Astrocyte (in vitro differentiated cells and primary cell): ENCODE results near the gene TSSK6. TPM values are rescaled to one million over a fixed set of nuclear protein-coding genes. Genes with fewer than 3 reads are reported as not detected.

Experiments
- DNase-seq: peaks from one replicate; pipeline ENCODE4 v3.0.0-alpha.2; 2010; ENCODE audit warnings: low read depth
- FAIRE-seq: peaks from 2 replicates; lab custom pipeline; 2011; peaks lifted over from hg19 to GRCh38; lab: Jason Lieb, UNC
- H2AFZ ChIP-seq: 2 replicates; pipeline ENCODE4 v1.6.0; 2012; ENCODE audit warnings: low read depth, low read length, inconsistent platforms
- H3K27ac ChIP-seq: 2 replicates; pipeline ENCODE4 v1.5.1; 2011; ENCODE audit warnings: low read depth, low read length, inconsistent platforms
- H3K27me3 ChIP-seq: 2 replicates; pipeline ENCODE4 v1.6.0; 2011; ENCODE audit warnings: low read length, inconsistent platforms; ENCODE audit not compliant: insufficient read depth
- H3K36me3 ChIP-seq: 2 replicates; pipeline ENCODE4 v1.5.1; 2011; ENCODE audit warnings: low read length, inconsistent platforms; ENCODE audit not compliant: insufficient read depth
- H3K4me1 ChIP-seq: 2 replicates; pipeline ENCODE4 v1.5.1; 2011; ENCODE audit warnings: low read length, inconsistent platforms; ENCODE audit not compliant: insufficient read depth
- H3K4me2 ChIP-seq: 2 replicates; pipeline ENCODE4 v1.6.0; 2012; ENCODE audit warnings: low read length, inconsistent platforms
- H3K4me3 ChIP-seq: 2 replicates; pipeline ENCODE4 v1.5.1; 2011; ENCODE audit warnings: low read depth, mild to moderate bottlenecking, low read length, inconsistent platforms; ENCODE audit not compliant: insufficient read depth
- H3K79me2 ChIP-seq: 2 replicates; pipeline ENCODE4 v1.6.0; 2012; ENCODE audit warnings: mild to moderate bottlenecking, low read length, inconsistent platforms; ENCODE audit not compliant: insufficient read depth
- H3K9ac ChIP-seq: 2 replicates; pipeline ENCODE4 v1.6.0; 2012; ENCODE audit warnings: mild to moderate bottlenecking, low read length, inconsistent platforms
- H3K9me3 ChIP-seq: 2 replicates; pipeline ENCODE4 v1.5.1; 2012; ENCODE audit warnings: low read depth, mild to moderate bottlenecking, low read length, inconsistent platforms; ENCODE audit not compliant: insufficient read depth
- H4K20me1 ChIP-seq: 2 replicates; pipeline ENCODE4 v1.6.0; 2012; ENCODE audit warnings: low read length, inconsistent platforms; ENCODE audit not compliant: insufficient read depth
- H3K27ac Mint-ChIP-seq: one replicate; pipeline ENCODE4 v1.8.0; 2021; ENCODE audit warnings: mild to moderate bottlenecking, mixed read lengths; ENCODE audit not compliant: unreplicated experiment
- H3K27me3 Mint-ChIP-seq: one replicate; pipeline ENCODE4 v1.8.0; 2021; ENCODE audit warnings: low read depth, mixed read lengths; ENCODE audit not compliant: unreplicated experiment
- H3K36me3 Mint-ChIP-seq: one replicate; pipeline ENCODE4 v1.8.0; 2021; ENCODE audit warnings: low read depth, mixed read lengths; ENCODE audit not compliant: unreplicated experiment
- H3K4me1 Mint-ChIP-seq: one replicate; pipeline ENCODE4 v1.8.0; 2021; ENCODE audit warnings: low read depth, mixed read lengths; ENCODE audit not compliant: unreplicated experiment
- H3K4me3 Mint-ChIP-seq: one replicate; pipeline ENCODE4 v1.8.0; 2021; ENCODE audit warnings: mild to moderate bottlenecking, moderate library complexity, mixed read lengths; ENCODE audit not compliant: unreplicated experiment
- H3K9me3 Mint-ChIP-seq: one replicate; pipeline ENCODE4 v1.8.0; 2021; ENCODE audit warnings: mild to moderate bottlenecking, mixed read lengths; ENCODE audit not compliant: unreplicated experiment
- CTCF ChIP-seq: IDR thresholded peaks from 2 replicates; pipeline ENCODE4 v1.5.1; 2011; ENCODE audit warnings: low read depth, mild to moderate bottlenecking, inconsistent platforms, low read length, moderate library complexity; ENCODE audit not compliant: insufficient read depth
- EZH2 ChIP-seq: IDR thresholded peaks from 2 replicates; pipeline ENCODE4 v1.6.1; 2012; ENCODE audit warnings: mild to moderate bottlenecking, low read length, inconsistent platforms; ENCODE audit not compliant: insufficient read depth
- total RNA-seq: library from RNA; stranded (reverse); gene quantifications from 2 replicates; pipeline ENCODE4 v1.2.1, GENCODE V29; 2021

The TSSK6 gene
- total RNA-seq, 1 donor from 2014 or later = 1.8 TPM

GRCh38 chr19:19517235-19517619 is 1.9 kb upstream of the TSSK6 start:
- no peaks in the 10 kb centered on the region for H3K27me3 Mint-ChIP-seq
- peaks cover 53% of the 10 kb centered on the region for H3K79me2 ChIP-seq
- no peak overlapping the region for H3K27ac Mint-ChIP-seq
- no peaks in the 10 kb centered on the region for H3K4me1 Mint-ChIP-seq
- H3K4me1 ChIP-seq = peaks cover 5% of the 10 kb centered on the region
- no peak for DNase-seq
- peak overlapping the region; percentile 93 for H3K4me3 Mint-ChIP-seq
- TF ChIP-seq EZH2 = no peak
- no peak for TF ChIP-seq CTCF
- no peak overlapping the region for H2AFZ ChIP-seq
- no peak overlapping the region for H3K27ac ChIP-seq
- H3K9ac ChIP-seq = no peak overlapping the region
- peaks cover 7% of the 10 kb centered on the region for H3K36me3 ChIP-seq
- peaks cover 18% of the 10 kb centered on the region for H4K20me1 ChIP-seq
- FAIRE-seq = no peak
- peaks cover 1% of the 10 kb centered on the region for H3K9me3 Mint-ChIP-seq
- H3K36me3 Mint-ChIP-seq = peaks cover 12% of the 10 kb centered on the region
- H3K4me3 ChIP-seq = peak overlapping the region; percentile 21
- no peaks in the 10 kb centered on the region for H3K27me3 ChIP-seq
- H3K4me2 ChIP-seq = peak overlapping the region; percentile 93
- peaks cover 11% of the 10 kb centered on the region for H3K9me3 ChIP-seq

- peaks cover 16% of the 10 kb centered on the region for H4K20me1 ChIP-seq
- peaks cover 7% of the 10 kb centered on the region for H3K36me3 ChIP-seq
- peaks cover 41% of the 10 kb centered on the region for H3K79me2 ChIP-seq
- H3K9ac ChIP-seq = peak within 1 kb of the TSS; percentile 86
- Mint-ChIP-seq H3K4me1 (no peaks in the 10 kb centered on the region), H3K27me3 (no peaks in the 10 kb centered on the region), H3K27ac (peak within 1 kb of the TSS; percentile 87), H3K9me3 (peaks cover 3% of the 10 kb centered on the region), H3K36me3 (peaks cover 10% of the 10 kb centered on the region), H3K4me3 (peak within 1 kb of the TSS; percentile 93)
- DNase-seq (peak; percentile 80), FAIRE-seq (no peak)
- peak within 1 kb of the TSS; percentile 93 for H3K4me2 ChIP-seq
- peaks cover 11% of the 10 kb centered on the region for H3K9me3 ChIP-seq
- no peak for TF ChIP-seq CTCF
- TF ChIP-seq EZH2 = no peak
- H3K27me3 ChIP-seq = no peaks in the 10 kb centered on the region
- H3K4me1 ChIP-seq = peaks cover 5% of the 10 kb centered on the region
- peak within 1 kb of the TSS; percentile 96 for H2AFZ ChIP-seq
- H3K4me3 ChIP-seq = peak within 1 kb of the TSS; percentile 95
- peak within 1 kb of the TSS; percentile 57 for H3K27ac ChIP-seq
These were observed 533 bp upstream of the TSSK6 start, which contains the start of gene NDUFA13 for GRCh38 chr19:19515642-19516519. Gene NDUFA13 (plus strand): TSS chr19:19516225. CDS start chr19:19516239, 14 bp downstream.
